H1 (cell line): Measurements from ENCODE around the gene BRCA1. TPM values are rescaled to one million over a fixed set of nuclear protein-coding genes. Genes with fewer than 3 reads are reported as not detected.

Source experiments
- CTCF ChIA-PET: fragments of 300-600 bp; sonication (Branson Sonifier 250); formaldehyde crosslinking; loops from one replicate; lab custom pipeline; 2021; ENCODE audit not compliant: partially characterized antibody; lab: Charles Lee
- POLR2A ChIA-PET: fragments of 300-600 bp; sonication (Branson Sonifier 250); formaldehyde crosslinking; loops from one replicate; lab custom pipeline; 2021; ENCODE audit warnings: inconsistent platforms; ENCODE audit not compliant: partially characterized antibody; lab: Charles Lee
- DNase-seq, 2 experiments: peaks; one replicate each; pipeline versions ENCODE4 v3.0.0 to v3.0.0-alpha.2; 2010 to 2022; ENCODE audit warnings: low spot score in 2 of 2, low read depth in 1 of 2, mixed read lengths in 1 of 2
- FAIRE-seq: peaks from 2 replicates; lab custom pipeline; 2011; peaks lifted over from hg19 to GRCh38; lab: Jason Lieb, UNC
- H2AFZ ChIP-seq: 2 replicates; pipeline ENCODE4 v1.8.1; 2012; ENCODE audit warnings: low read length, inconsistent platforms
- H2AK5ac ChIP-seq: 2 replicates; pipeline ENCODE4 v1.6.1; 2013; ENCODE audit warnings: low read depth, low read length
- H2BK120ac ChIP-seq: replicated peaks from 2 replicates; pipeline ENCODE3; 2013; ENCODE audit warnings: low read depth, low read length, inconsistent platforms
- H2BK12ac ChIP-seq: 2 replicates; pipeline ENCODE4 v1.6.1; 2013; ENCODE audit warnings: low read depth, low read length
- H2BK15ac ChIP-seq: 2 replicates; pipeline ENCODE4 v1.6.1; 2013; ENCODE audit warnings: low read length
- H2BK20ac ChIP-seq: 2 replicates; pipeline ENCODE4 v1.6.1; 2013; ENCODE audit warnings: low read length
- H2BK5ac ChIP-seq: 2 replicates; pipeline ENCODE4 v1.6.1; 2013; ENCODE audit warnings: low read depth, low read length
- H3K14ac ChIP-seq: 2 replicates; pipeline ENCODE4 v1.6.1; 2013; ENCODE audit warnings: inconsistent platforms; ENCODE audit not compliant: insufficient read length
- H3K18ac ChIP-seq: 2 replicates; pipeline ENCODE4 v1.6.1; 2013; ENCODE audit warnings: low read length; ENCODE audit errors: extremely low read depth
- H3K23ac ChIP-seq: 2 replicates; pipeline ENCODE4 v1.6.1; 2013; ENCODE audit warnings: inconsistent platforms; ENCODE audit not compliant: insufficient read length
- H3K23me2 ChIP-seq: 2 replicates; pipeline ENCODE4 v1.6.1; 2013; ENCODE audit warnings: low read depth, low read length
- H3K27ac ChIP-seq: 2 replicates; pipeline ENCODE4 v1.6.1; 2011; ENCODE audit warnings: low read depth, low read length, inconsistent platforms
- H3K27me3 ChIP-seq, 4 experiments: replicated peaks in 1 of 4; 1 replicate in 1 of 4; 2 replicates in 3 of 4; pipeline versions ENCODE4 v1.6.1 to v1.8.1; 2011 to 2013; ENCODE audit warnings: low read length in 3 of 4, mild to moderate bottlenecking in 3 of 4, inconsistent platforms in 2 of 4, mixed read lengths in 2 of 4, moderate library complexity in 1 of 4; ENCODE audit not compliant: control insufficient read depth in 3 of 4, insufficient read depth in 3 of 4; ENCODE audit errors: extremely low read depth in 1 of 4
- H3K36me3 ChIP-seq, 4 experiments: 2 replicates each; pipeline versions ENCODE4 v1.6.1 to v1.8.1; 2011 to 2013; ENCODE audit warnings: mild to moderate bottlenecking in 4 of 4, low read length in 3 of 4, moderate library complexity in 2 of 4, control low read depth in 1 of 4, inconsistent platforms in 1 of 4; ENCODE audit not compliant: insufficient read depth in 4 of 4, control insufficient read depth in 2 of 4
- H3K4ac ChIP-seq: replicated peaks from 2 replicates; pipeline ENCODE3; 2013; ENCODE audit warnings: low read length, low read depth, mixed read lengths, inconsistent platforms; ENCODE audit not compliant: insufficient read length
- H3K4me1 ChIP-seq, 4 experiments: replicated peaks in 1 of 4; 1 replicate in 1 of 4; 2 replicates in 3 of 4; pipeline versions ENCODE4 v1.6.1 to v1.8.1; 2011 to 2013; ENCODE audit warnings: low read length in 3 of 4, inconsistent platforms in 2 of 4, mixed read lengths in 1 of 4; ENCODE audit not compliant: insufficient read depth in 4 of 4, control insufficient read depth in 3 of 4
- H3K4me2 ChIP-seq, 2 experiments: 2 replicates each; pipeline versions ENCODE4 v1.6.1 to v1.8.1; 2011 to 2013; ENCODE audit warnings: low read depth in 2 of 2, low read length in 2 of 2, control low read depth in 1 of 2, inconsistent platforms in 1 of 2, mild to moderate bottlenecking in 1 of 2; ENCODE audit not compliant: insufficient read depth in 1 of 2
- H3K4me3 ChIP-seq, 4 experiments: fragments of 200-600, 300-600 bp in 1 of 4; sonication (generic), shearing (Covaris generic), sonication (Bioruptor Twin) in 1 of 4; 2 replicates each; pipeline versions ENCODE4 v1.5.1 to v1.8.1; 2011 to 2016; ENCODE audit warnings: low read length in 4 of 4, low read depth in 3 of 4, control low read depth in 2 of 4, inconsistent platforms in 2 of 4, mild to moderate bottlenecking in 2 of 4, mixed read lengths in 1 of 4, moderate library complexity in 1 of 4; ENCODE audit not compliant: insufficient read depth in 2 of 4; ENCODE audit errors: extremely low read depth in 1 of 4
- H3K56ac ChIP-seq: replicated peaks from 2 replicates; pipeline ENCODE3; 2013; ENCODE audit warnings: low read depth, mild to moderate bottlenecking, mixed read lengths, low read length, inconsistent platforms; ENCODE audit not compliant: insufficient read length
- H3K79me1 ChIP-seq: 2 replicates; pipeline ENCODE4 v1.6.1; 2013; ENCODE audit warnings: low read depth, low read length, control low read depth
- H3K79me2 ChIP-seq, 2 experiments: 2 replicates each; pipeline versions ENCODE4 v1.6.1 to v1.8.1; 2012 to 2013; ENCODE audit warnings: low read length in 2 of 2, mild to moderate bottlenecking in 2 of 2, inconsistent platforms in 1 of 2; ENCODE audit not compliant: insufficient read depth in 2 of 2, control insufficient read depth in 1 of 2
- H3K9ac ChIP-seq, 4 experiments: replicated peaks in 1 of 4; 1 replicate in 1 of 4; 2 replicates in 3 of 4; pipeline versions ENCODE4 v1.6.1 to v1.8.1; 2011 to 2013; ENCODE audit warnings: low read depth in 3 of 4, low read length in 3 of 4, control low read depth in 2 of 4, mild to moderate bottlenecking in 2 of 4, moderate library complexity in 2 of 4, inconsistent platforms in 1 of 4; ENCODE audit errors: extremely low read depth in 1 of 4
- H3K9me3 ChIP-seq, 2 experiments: 2 replicates each; pipeline versions ENCODE4 v1.6.1 to v1.8.1; 2012 to 2013; ENCODE audit warnings: mild to moderate bottlenecking in 2 of 2, moderate library complexity in 2 of 2, control low read depth in 1 of 2, inconsistent platforms in 1 of 2, low read depth in 1 of 2, low read length in 1 of 2, mixed read lengths in 1 of 2; ENCODE audit not compliant: insufficient read depth in 2 of 2
- H4K20me1 ChIP-seq, 2 experiments: replicated peaks in 1 of 2; 2 replicates each; pipeline versions ENCODE3 to v1.8.1; 2011 to 2013; ENCODE audit warnings: inconsistent platforms in 2 of 2, low read length in 2 of 2, mild to moderate bottlenecking in 1 of 2; ENCODE audit not compliant: insufficient read depth in 2 of 2, control insufficient read depth in 1 of 2
- H4K5ac ChIP-seq: 2 replicates; pipeline ENCODE4 v1.6.1; 2013; ENCODE audit warnings: low read length, low read depth, mixed read lengths, inconsistent platforms; ENCODE audit not compliant: insufficient read length
- H4K8ac ChIP-seq: 2 replicates; pipeline ENCODE4 v1.8.0; 2013; ENCODE audit warnings: mild to moderate bottlenecking, moderate library complexity, low read length, inconsistent platforms; ENCODE audit not compliant: insufficient read depth; ENCODE audit errors: extremely low read depth
- H4K91ac ChIP-seq: replicated peaks from 2 replicates; pipeline ENCODE3; 2013; ENCODE audit warnings: low read length, mixed read lengths, inconsistent platforms; ENCODE audit not compliant: insufficient read length
- ASH2L ChIP-seq: fragments of 200-600, 300-600 bp; sonication (generic); IDR thresholded peaks from one replicate; pipeline ENCODE4 v1.7.1; 2017; ENCODE audit warnings: low read length
- CEBPB ChIP-seq: IDR thresholded peaks from 2 replicates; pipeline ENCODE4 v1.6.1; 2012; ENCODE audit warnings: low read depth, low read length
- EGR1 ChIP-seq: IDR thresholded peaks from 2 replicates; pipeline ENCODE4 v1.6.1; 2011; ENCODE audit warnings: low read depth, low read length, borderline replicate concordance
- EP300 ChIP-seq, 2 experiments: IDR thresholded peaks; 1 replicate in 1 of 2; 2 replicates in 1 of 2; pipeline ENCODE4 v1.6.1; 2011 to 2012; ENCODE audit warnings: low read depth in 2 of 2, low read length in 2 of 2, mild to moderate bottlenecking in 2 of 2, borderline replicate concordance in 1 of 2, inconsistent platforms in 1 of 2, moderate library complexity in 1 of 2
- EZH2 ChIP-seq: fragments of 200-600 bp; sonication (generic); IDR thresholded peaks from 2 replicates; pipeline ENCODE4 v1.7.1; 2012; ENCODE audit warnings: low read depth, mild to moderate bottlenecking, moderate library complexity, low read length, inconsistent platforms; ENCODE audit not compliant: severe bottlenecking
- JUND ChIP-seq: IDR thresholded peaks from 2 replicates; pipeline ENCODE4 v1.6.1; 2011; ENCODE audit warnings: mild to moderate bottlenecking, improper control_type of control experiment, low read length
- NANOG ChIP-seq: IDR thresholded peaks from 2 replicates; pipeline ENCODE4 v1.6.1; 2011; ENCODE audit warnings: low read length, low read depth, mild to moderate bottlenecking, inconsistent platforms; ENCODE audit not compliant: insufficient read depth, poor library complexity, severe bottlenecking
- SIX5 ChIP-seq: IDR thresholded peaks from 2 replicates; pipeline ENCODE4 v1.6.1; 2011; ENCODE audit warnings: mild to moderate bottlenecking, low read depth, low read length
- SP2 ChIP-seq: IDR thresholded peaks from 2 replicates; pipeline ENCODE4 v1.6.1; 2012; ENCODE audit warnings: mild to moderate bottlenecking, low read length, inconsistent platforms
- TBP ChIP-seq: IDR thresholded peaks from 2 replicates; pipeline ENCODE4 v1.6.1; 2011; ENCODE audit warnings: low read depth, low read length, improper control_type of control experiment
- TEAD4 ChIP-seq: IDR thresholded peaks from 2 replicates; pipeline ENCODE4 v1.6.1; 2012; ENCODE audit warnings: low read depth, low read length, inconsistent platforms, mixed read lengths
- WGBS, 2 experiments: shearing (Covaris generic) in 1 of 2; methylation state at CpG; one replicate each; pipeline versions ENCODE4 v1.1.6 to v1.1.7; 2013 to 2015; ENCODE audit warnings: low lambda C conversion rate in 2 of 2, mixed read lengths in 2 of 2, inconsistent platforms in 1 of 2, low coverage in 1 of 2, missing lambda C conversion rate in 1 of 2; ENCODE audit not compliant: insufficient replicate concordance in 2 of 2, insufficient coverage in 1 of 2, insufficient read length in 1 of 2; ENCODE audit errors: extremely low coverage in 1 of 2, missing lambda C conversion rate in 1 of 2; 5-methylcytosine and 5-hydroxymethylcytosine counted together
- polyA plus RNA-seq, 7 experiments: library from polyadenylated mRNA; depleted of rRNA in 3 of 7; stranded (reverse) in 5 of 7; unstranded in 2 of 7; fragments of >200 nt in 5 of 7; fragments of 200-250 nt in 2 of 7; gene quantifications; 1 replicate in 5 of 7; 2 replicates in 1 of 7; 4 replicates in 1 of 7; pipeline versions ENCODE4 v1.2.1 to v1.2.3, GENCODE V29; 2011 to 2013; ENCODE audit warnings: missing spikeins in 2 of 7, mixed read lengths in 2 of 7
- total RNA-seq: library from RNA; stranded (reverse); fragmentation: NEBNext Ultra II Directional; extraction: Animal tissue kit (Norgen Biotek cat#: 25700); gene quantifications from 2 replicates; pipeline ENCODE4 v1.2.1, GENCODE V29; 2021
- TF ChIP-seq, protein P1 (sequence below): IDR thresholded peaks from 2 replicates; pipeline ENCODE4 v1.6.1; 2011; ENCODE audit warnings: low read depth, mild to moderate bottlenecking, low read length; ENCODE audit not compliant: insufficient read depth

Gene BRCA1
- total and polyA plus RNA-seq, 2 of the 8 experiments (the other 6 are each of a cell fraction or from before 2014, with no cell fraction given) = 30.7 to 39.2 TPM

DNA sequence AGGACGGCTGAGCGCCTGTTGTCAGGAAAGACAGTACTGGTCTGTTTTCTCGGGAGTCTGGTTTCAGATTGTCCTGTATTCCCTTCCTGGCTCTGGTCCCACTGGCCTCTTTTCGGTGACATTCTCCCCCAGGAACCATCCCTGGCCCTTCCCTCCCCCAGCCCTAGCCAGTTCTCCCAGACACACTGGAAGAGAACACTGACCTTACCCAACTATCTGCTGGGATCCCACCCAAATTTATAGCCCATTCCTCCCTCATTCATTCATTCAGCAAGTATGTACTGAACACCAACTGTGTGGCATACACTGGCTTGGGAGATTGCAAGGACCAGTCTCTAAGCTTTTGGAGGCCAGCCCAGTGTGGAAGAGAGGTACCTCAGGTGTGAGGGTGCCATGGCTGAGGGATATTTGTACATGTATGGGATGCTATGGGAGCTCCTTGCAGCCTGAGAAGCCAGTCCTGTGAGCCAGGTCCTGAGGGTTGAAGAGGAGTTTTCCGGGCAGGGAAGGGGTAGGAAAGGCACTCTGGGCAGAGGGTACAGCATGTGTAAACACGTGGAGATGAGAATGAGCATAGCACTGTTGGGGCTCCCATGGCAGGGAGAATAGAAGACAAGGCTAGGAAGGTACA is 94.9 kb downstream of the BRCA1 start:
- Histone ChIP-seq H3K79me1 (no peaks in the 10 kb centered on the region; the same call in 1 of the 2 replicates), H3K4me3 (no peak overlapping the region), H2BK12ac (no peak overlapping the region), H3K18ac (no peak overlapping the region), H4K8ac (no peak overlapping the region), H3K4me2 (no peak overlapping the region), H3K56ac (no peak overlapping the region), H3K9me3 (no peaks in the 10 kb centered on the region), H3K14ac (no peak overlapping the region), H2AK5ac (no peak overlapping the region), H3K9ac (no peak overlapping the region), H2BK5ac (no peak overlapping the region), H3K79me2 (peaks cover 0 to 6% of the 10 kb centered on the region in 2 experiments; a peak in 2 of 4 replicates), H3K4ac (no peak overlapping the region), H3K36me3 (peaks cover 0 to 22% (median 4%) of the 10 kb centered on the region in 4 experiments; a peak in 2 of 8 replicates), H4K91ac (no peak overlapping the region), H2BK120ac (no peak overlapping the region), H3K23me2 (no peaks in the 10 kb centered on the region; the same call in 1 of the 2 replicates), H3K23ac (no peak overlapping the region), H3K27me3 (no peaks in the 10 kb centered on the region), H3K4me1 (peaks cover 26 to 41% (median 32%) of the 10 kb centered on the region in 4 experiments), H3K27ac (no peak overlapping the region), H4K20me1 (no peaks in the 10 kb centered on the region), H4K5ac (no peak overlapping the region), H2BK20ac (no peak overlapping the region), H2BK15ac (no peak overlapping the region), H2AFZ (no peak overlapping the region)
- ChIA-PET POLR2A (interaction anchor here (0.6 to 4.0 kb wide), 8 partner anchors 8 to 285 kb away, joined by 3 to 21 read pairs (median 4); partner anchors contain the start of genes BRCA1, RPL27 and VAT1), CTCF (interaction anchor here (1.3 kb wide), 1 partner anchor 279 kb away, joined by 4 read pairs; no protein-coding TSS in a partner anchor)
- WGBS, 2 experiments = 89% methylated on average over 6 of the region's 6 CpGs; no CpG with 5 or more reads in 1 of the 2 experiments
- FAIRE-seq = no peak
- DNase-seq = no peak
- TF ChIP-seq EZH2 (no peak), EGR1 (no peak), SP2 (no peak), JUND (no peak), CEBPB (no peak), NANOG (no peak), TBP (no peak), SIX5 (no peak), EP300 (IDR thresholded peaks at IDR 0.05; ENCODE audit: borderline replicate concordance in 1 of 2, low read depth in 2 of 2, low read length in 2 of 2) (no peak), ASH2L (no peak), TEAD4 (no peak)
- TF ChIP-seq, protein P1, sequence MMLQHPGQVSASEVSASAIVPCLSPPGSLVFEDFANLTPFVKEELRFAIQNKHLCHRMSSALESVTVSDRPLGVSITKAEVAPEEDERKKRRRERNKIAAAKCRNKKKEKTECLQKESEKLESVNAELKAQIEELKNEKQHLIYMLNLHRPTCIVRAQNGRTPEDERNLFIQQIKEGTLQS = no peak
